ENCODE data around the gene C1QTNF1.

C1QTNF1 gene

GRCh38 chr17:79090443-79091225 lies 66.7 kb downstream of the C1QTNF1 start:
- no CpG with 5 or more reads among the region's 32 CpGs for WGBS (ENCODE audit: insufficient coverage, insufficient read length)
- H3K9me3 ChIP-seq (ENCODE audit: control insufficient read depth, insufficient read depth, low read length) = no peaks in the 10 kb centered on the region
- H3K36me3 ChIP-seq (ENCODE audit: control insufficient read depth, insufficient read depth, low read length) = no peaks in the 10 kb centered on the region; the same call in 1 of the 2 replicates
- H3K27me3 ChIP-seq (ENCODE audit: control insufficient read depth, insufficient read depth, low read length) = no peaks in the 10 kb centered on the region
- no peak for DNase-seq (ENCODE audit: low read depth, low spot score)
- H3K4me1 ChIP-seq (ENCODE audit: control insufficient read depth, insufficient read depth, low read length) = no peaks in the 10 kb centered on the region
- no peak overlapping the region for H3K27ac ChIP-seq (ENCODE audit: low read length)
- H3K4me3 ChIP-seq (ENCODE audit: low read length) = no peak overlapping the region

- Histone ChIP-seq H3K27ac (ENCODE audit: low read length) (no peak overlapping the region), H3K9me3 (ENCODE audit: control insufficient read depth, insufficient read depth, low read length) (no peaks in the 10 kb centered on the region), H3K27me3 (ENCODE audit: control insufficient read depth, insufficient read depth, low read length) (no peaks in the 10 kb centered on the region), H3K4me1 (ENCODE audit: control insufficient read depth, insufficient read depth, low read length) (no peaks in the 10 kb centered on the region), H3K36me3 (ENCODE audit: control insufficient read depth, insufficient read depth, low read length) (no peaks in the 10 kb centered on the region; the same call in 1 of the 2 replicates), H3K4me3 (ENCODE audit: low read length) (no peak overlapping the region)
- WGBS (ENCODE audit: insufficient coverage, insufficient read length) = no CpG with 5 or more reads among the region's 10 CpGs
- DNase-seq (ENCODE audit: low read depth, low spot score) = no peak
Observed at GRCh38 chr17:79091226-79091670, 67.3 kb downstream of the C1QTNF1 start.

- WGBS (ENCODE audit: insufficient coverage, insufficient read length) = no CpG with 5 or more reads among the region's 4 CpGs
Observed at GRCh38 chr17:79092567-79092966, 68.6 kb downstream of the C1QTNF1 start.

GRCh38 chr17:79093270-79093669 lies 69.3 kb downstream of the C1QTNF1 start:
- H3K4me3 ChIP-seq (ENCODE audit: low read length) = no peak overlapping the region
- H3K9me3 ChIP-seq (ENCODE audit: control insufficient read depth, insufficient read depth, low read length) = no peaks in the 10 kb centered on the region
- no peaks in the 10 kb centered on the region; the same call in 1 of the 2 replicates for H3K4me1 ChIP-seq (ENCODE audit: control insufficient read depth, insufficient read depth, low read length)
- DNase-seq (ENCODE audit: low read depth, low spot score) = no peak
- H3K36me3 ChIP-seq (ENCODE audit: control insufficient read depth, insufficient read depth, low read length) = no peaks in the 10 kb centered on the region; the same call in 1 of the 2 replicates
- no peak overlapping the region for H3K27ac ChIP-seq (ENCODE audit: low read length)
- no peaks in the 10 kb centered on the region for H3K27me3 ChIP-seq (ENCODE audit: control insufficient read depth, insufficient read depth, low read length)
- WGBS (ENCODE audit: insufficient coverage, insufficient read length) = no CpG with 5 or more reads among the region's 8 CpGs

More at GRCh38 chr17:79092567-79092966, 68.6 kb downstream of the C1QTNF1 start:
- H3K27ac ChIP-seq (ENCODE audit: low read length) = no peak overlapping the region
- no peaks in the 10 kb centered on the region; the same call in 1 of the 2 replicates for H3K36me3 ChIP-seq (ENCODE audit: control insufficient read depth, insufficient read depth, low read length)
- DNase-seq (ENCODE audit: low read depth, low spot score) = no peak
- H3K9me3 ChIP-seq (ENCODE audit: control insufficient read depth, insufficient read depth, low read length) = no peaks in the 10 kb centered on the region
- no peaks in the 10 kb centered on the region for H3K27me3 ChIP-seq (ENCODE audit: control insufficient read depth, insufficient read depth, low read length)
- H3K4me1 ChIP-seq (ENCODE audit: control insufficient read depth, insufficient read depth, low read length) = no peaks in the 10 kb centered on the region; the same call in 1 of the 2 replicates
- H3K4me3 ChIP-seq (ENCODE audit: low read length) = no peak overlapping the region

GRCh38 chr17:79094261-79094660 lies 70.3 kb downstream of the C1QTNF1 start:
- no CpG with 5 or more reads among the region's 17 CpGs for WGBS (ENCODE audit: insufficient coverage, insufficient read length)
- H3K27ac ChIP-seq (ENCODE audit: low read length) = no peak overlapping the region
- no peak for DNase-seq (ENCODE audit: low read depth, low spot score)
- no peaks in the 10 kb centered on the region; the same call in 1 of the 2 replicates for H3K36me3 ChIP-seq (ENCODE audit: control insufficient read depth, insufficient read depth, low read length)
- no peak overlapping the region for H3K4me3 ChIP-seq (ENCODE audit: low read length)
- no peaks in the 10 kb centered on the region for H3K27me3 ChIP-seq (ENCODE audit: control insufficient read depth, insufficient read depth, low read length)
- no peaks in the 10 kb centered on the region for H3K9me3 ChIP-seq (ENCODE audit: control insufficient read depth, insufficient read depth, low read length)
- no peaks in the 10 kb centered on the region; the same call in 1 of the 2 replicates for H3K4me1 ChIP-seq (ENCODE audit: control insufficient read depth, insufficient read depth, low read length)

- no peaks in the 10 kb centered on the region; the same call in 1 of the 2 replicates for H3K4me1 ChIP-seq (ENCODE audit: control insufficient read depth, insufficient read depth, low read length)
- H3K27ac ChIP-seq (ENCODE audit: low read length) = no peak overlapping the region
- H3K27me3 ChIP-seq (ENCODE audit: control insufficient read depth, insufficient read depth, low read length) = no peaks in the 10 kb centered on the region
- H3K9me3 ChIP-seq (ENCODE audit: control insufficient read depth, insufficient read depth, low read length) = no peaks in the 10 kb centered on the region
- H3K4me3 ChIP-seq (ENCODE audit: low read length) = no peak overlapping the region
- no peaks in the 10 kb centered on the region; the same call in 1 of the 2 replicates for H3K36me3 ChIP-seq (ENCODE audit: control insufficient read depth, insufficient read depth, low read length)
- DNase-seq (ENCODE audit: low read depth, low spot score) = no peak
- no CpG with 5 or more reads among the region's 15 CpGs for WGBS (ENCODE audit: insufficient coverage, insufficient read length)
Observed at GRCh38 chr17:79095345-79096055, 71.5 kb downstream of the C1QTNF1 start.

GRCh38 chr17:79096477-79096876 lies 72.5 kb downstream of the C1QTNF1 start:
- H3K9me3 ChIP-seq (ENCODE audit: control insufficient read depth, insufficient read depth, low read length) = no peaks in the 10 kb centered on the region
- H3K27me3 ChIP-seq (ENCODE audit: control insufficient read depth, insufficient read depth, low read length) = no peaks in the 10 kb centered on the region
- H3K27ac ChIP-seq (ENCODE audit: low read length) = no peak overlapping the region
- H3K36me3 ChIP-seq (ENCODE audit: control insufficient read depth, insufficient read depth, low read length) = no peaks in the 10 kb centered on the region; the same call in 1 of the 2 replicates
- H3K4me3 ChIP-seq (ENCODE audit: low read length) = no peak overlapping the region
- WGBS (ENCODE audit: insufficient coverage, insufficient read length) = no CpG with 5 or more reads among the region's 16 CpGs
- DNase-seq (ENCODE audit: low read depth, low spot score) = no peak
- H3K4me1 ChIP-seq (ENCODE audit: control insufficient read depth, insufficient read depth, low read length) = no peaks in the 10 kb centered on the region; the same call in 1 of the 2 replicates

GRCh38 chr17:79097226-79098055 lies 73.5 kb downstream of the C1QTNF1 start:
- no peaks in the 10 kb centered on the region for H3K9me3 ChIP-seq (ENCODE audit: control insufficient read depth, insufficient read depth, low read length)
- H3K27me3 ChIP-seq (ENCODE audit: control insufficient read depth, insufficient read depth, low read length) = no peaks in the 10 kb centered on the region
- H3K36me3 ChIP-seq (ENCODE audit: control insufficient read depth, insufficient read depth, low read length) = no peaks in the 10 kb centered on the region; the same call in 1 of the 2 replicates
- DNase-seq (ENCODE audit: low read depth, low spot score) = no peak
- no CpG with 5 or more reads among the region's 52 CpGs for WGBS (ENCODE audit: insufficient coverage, insufficient read length)
- peak overlapping the region; percentile 47; the same call in 1 of the 2 replicates for H3K4me3 ChIP-seq (ENCODE audit: low read length)
- no peaks in the 10 kb centered on the region; the same call in 1 of the 2 replicates for H3K4me1 ChIP-seq (ENCODE audit: control insufficient read depth, insufficient read depth, low read length)
- no peak overlapping the region for H3K27ac ChIP-seq (ENCODE audit: low read length)

- Histone ChIP-seq H3K27ac (ENCODE audit: low read length) (no peak overlapping the region), H3K36me3 (ENCODE audit: control insufficient read depth, insufficient read depth, low read length) (no peaks in the 10 kb centered on the region; the same call in 1 of the 2 replicates), H3K4me1 (ENCODE audit: control insufficient read depth, insufficient read depth, low read length) (no peaks in the 10 kb centered on the region; the same call in 1 of the 2 replicates), H3K27me3 (ENCODE audit: control insufficient read depth, insufficient read depth, low read length) (no peaks in the 10 kb centered on the region), H3K9me3 (ENCODE audit: control insufficient read depth, insufficient read depth, low read length) (no peaks in the 10 kb centered on the region), H3K4me3 (ENCODE audit: low read length) (no peak overlapping the region)
- no CpG with 5 or more reads among the region's 16 CpGs for WGBS (ENCODE audit: insufficient coverage, insufficient read length)
- DNase-seq (ENCODE audit: low read depth, low spot score) = no peak
Observed at GRCh38 chr17:79098282-79098867, 74.4 kb downstream of the C1QTNF1 start.
